Sigmoid colon (tissue), 4 donors: ENCODE data around the gene HSPG2.

ENCODE experiments used
- EP300 ChIP-seq, 4 donors: sonication (generic); formaldehyde crosslinking; IDR thresholded peaks; one replicate each; pipeline ENCODE4 v1.6.1; 2017; ENCODE audit warnings: antibody characterized with exemption in 4 of 4
- POLR2A ChIP-seq, 2 donors: fragments of 450-650 bp; IDR thresholded peaks; one replicate each; pipeline ENCODE4 v1.6.1; 2016; ENCODE audit warnings: antibody characterized with exemption in 2 of 2, mild to moderate bottlenecking in 2 of 2, moderate library complexity in 2 of 2
- POLR2AphosphoS5 ChIP-seq, 4 donors: sonication (generic); formaldehyde crosslinking; IDR thresholded peaks; one replicate each; pipeline ENCODE4 v1.6.1; 2017; ENCODE audit warnings: antibody characterized with exemption in 4 of 4
- TF ChIP-seq, protein P1 (sequence below), 4 experiments: fragments of 450-650 bp in 3 of 4; fragments of 200-600 bp in 1 of 4; IDR thresholded peaks; one replicate each; pipeline ENCODE4 v1.5.1; 2016 to 2019; ENCODE audit warnings: antibody characterized with exemption in 4 of 4, mild to moderate bottlenecking in 3 of 4, moderate library complexity in 2 of 4

DNA sequence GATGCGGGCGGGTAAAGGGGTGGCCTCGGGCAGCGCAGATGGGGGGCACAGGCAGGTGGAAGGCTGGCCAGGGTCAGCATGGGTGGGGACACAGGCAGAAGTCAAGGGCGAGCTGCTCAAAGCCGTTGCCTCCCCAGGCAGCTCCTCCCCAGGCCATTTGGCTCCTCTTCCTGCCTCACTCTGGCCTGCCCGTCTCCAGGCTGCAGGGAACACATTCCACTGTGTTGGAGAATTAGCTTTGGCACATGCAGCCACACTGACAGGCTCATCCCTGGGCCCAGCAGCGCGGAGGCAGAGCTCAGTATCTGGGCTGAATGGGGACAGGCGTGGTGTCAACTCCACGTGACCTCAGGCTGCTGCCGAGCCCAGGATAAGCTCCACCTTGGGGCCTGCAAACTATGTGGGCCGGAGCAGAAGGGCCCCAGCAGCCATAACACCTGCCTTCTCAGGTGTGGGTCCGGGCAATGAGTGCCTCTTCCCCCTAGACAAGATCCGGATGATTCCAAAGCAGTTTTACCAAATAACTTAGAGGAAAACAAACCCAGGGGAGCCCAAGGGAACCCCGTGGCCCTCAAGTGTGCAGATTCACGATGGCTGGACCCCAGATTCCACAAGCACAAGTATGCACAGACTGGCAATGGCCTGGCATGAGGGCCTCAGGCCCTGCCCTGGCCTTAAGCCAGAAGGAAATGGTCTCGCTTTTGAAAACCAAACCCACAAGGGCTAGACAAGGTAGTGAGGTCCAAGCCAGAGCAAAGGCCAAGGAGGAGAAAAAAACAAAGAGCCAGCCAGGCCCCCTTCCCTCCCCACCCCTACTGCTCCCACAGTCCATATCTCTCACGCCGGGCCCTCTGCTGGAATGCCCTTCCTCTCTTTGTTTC is 40.2 kb downstream of the HSPG2 start:
- TF ChIP-seq EP300 (IDR thresholded peaks at IDR 0.05), result peak in 1 of 4 donors; percentile 74
- TF ChIP-seq, protein P1, sequence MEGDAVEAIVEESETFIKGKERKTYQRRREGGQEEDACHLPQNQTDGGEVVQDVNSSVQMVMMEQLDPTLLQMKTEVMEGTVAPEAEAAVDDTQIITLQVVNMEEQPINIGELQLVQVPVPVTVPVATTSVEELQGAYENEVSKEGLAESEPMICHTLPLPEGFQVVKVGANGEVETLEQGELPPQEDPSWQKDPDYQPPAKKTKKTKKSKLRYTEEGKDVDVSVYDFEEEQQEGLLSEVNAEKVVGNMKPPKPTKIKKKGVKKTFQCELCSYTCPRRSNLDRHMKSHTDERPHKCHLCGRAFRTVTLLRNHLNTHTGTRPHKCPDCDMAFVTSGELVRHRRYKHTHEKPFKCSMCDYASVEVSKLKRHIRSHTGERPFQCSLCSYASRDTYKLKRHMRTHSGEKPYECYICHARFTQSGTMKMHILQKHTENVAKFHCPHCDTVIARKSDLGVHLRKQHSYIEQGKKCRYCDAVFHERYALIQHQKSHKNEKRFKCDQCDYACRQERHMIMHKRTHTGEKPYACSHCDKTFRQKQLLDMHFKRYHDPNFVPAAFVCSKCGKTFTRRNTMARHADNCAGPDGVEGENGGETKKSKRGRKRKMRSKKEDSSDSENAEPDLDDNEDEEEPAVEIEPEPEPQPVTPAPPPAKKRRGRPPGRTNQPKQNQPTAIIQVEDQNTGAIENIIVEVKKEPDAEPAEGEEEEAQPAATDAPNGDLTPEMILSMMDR (IDR thresholded peaks at IDR 0.05), result no peak
- TF ChIP-seq POLR2AphosphoS5 (IDR thresholded peaks at IDR 0.05), result peak; percentile 51 to 84 (median 77)
- TF ChIP-seq POLR2A (IDR thresholded peaks at IDR 0.05), result no peak
